ENCODE data around the gene PIK3CD.

Gene PIK3CD

GRCh38 chr1:9763914-9764313 lies 112.4 kb downstream of the PIK3CD start:
- Histone ChIP-seq H4K91ac (ENCODE audit: low read depth, low read length) (no peak overlapping the region), H3K9ac (ENCODE audit: low read length) (no peak overlapping the region), H3K36me3 (ENCODE audit: control insufficient read depth in 1 of 2, insufficient read depth in 2 of 2, low read length in 2 of 2) (peaks cover 2 to 3% of the 10 kb centered on the region in 2 experiments), H2AFZ (ENCODE audit: insufficient read depth, low read length, poor library complexity) (no peak overlapping the region), H3K27ac (ENCODE audit: low read depth, low read length) (no peak overlapping the region), H2AK5ac (ENCODE audit: low read length) (no peak overlapping the region), H2BK5ac (ENCODE audit: low read depth, low read length, poor library complexity) (no peak overlapping the region), H3K79me1 (ENCODE audit: low read length) (no peaks in the 10 kb centered on the region), H3K27me3 (ENCODE audit: insufficient read depth, low read length) (no peaks in the 10 kb centered on the region), H3K4me1 (ENCODE audit: control insufficient read depth in 1 of 2, insufficient read depth in 2 of 2, low read length in 2 of 2) (no peaks in the 10 kb centered on the region), H2BK12ac (ENCODE audit: low read length) (no peak overlapping the region), H3K23ac (ENCODE audit: low read length) (no peak overlapping the region), H3K9me3 (ENCODE audit: insufficient read depth, low read depth, low read length) (no peaks in the 10 kb centered on the region), H2BK120ac (ENCODE audit: insufficient read depth, low read length, poor library complexity) (no peak overlapping the region), H3K14ac (ENCODE audit: low read length) (no peak overlapping the region), H3K79me2 (ENCODE audit: control insufficient read depth, insufficient read depth, low read length, poor library complexity) (no peaks in the 10 kb centered on the region), H3K4me3 (ENCODE audit: low read depth, low read length) (no peak overlapping the region), H3K4ac (ENCODE audit: low read depth, low read length) (no peak overlapping the region), H4K12ac (ENCODE audit: low read depth, low read length) (no peak overlapping the region), H4K8ac (ENCODE audit: low read depth, low read length) (no peak overlapping the region), H3K4me2 (ENCODE audit: low read length) (no peak overlapping the region), H3K18ac (ENCODE audit: low read length) (no peak overlapping the region)
- no peak for DNase-seq
- no CpG with 5 or more reads among the region's 2 CpGs for WGBS (ENCODE audit: extremely low coverage, insufficient coverage, insufficient read length)

GRCh38 chr1:9764550-9764949 lies 113.0 kb downstream of the PIK3CD start:
- Histone ChIP-seq H3K36me3 (ENCODE audit: control insufficient read depth in 1 of 2, insufficient read depth in 2 of 2, low read length in 2 of 2) (peaks cover 2 to 3% of the 10 kb centered on the region in 2 experiments), H3K27me3 (ENCODE audit: insufficient read depth, low read length) (no peaks in the 10 kb centered on the region), H3K4me2 (ENCODE audit: low read length) (no peak overlapping the region), H3K18ac (ENCODE audit: low read length) (no peak overlapping the region), H3K9me3 (ENCODE audit: insufficient read depth, low read depth, low read length) (no peaks in the 10 kb centered on the region), H3K79me1 (ENCODE audit: low read length) (no peaks in the 10 kb centered on the region), H2BK5ac (ENCODE audit: low read depth, low read length, poor library complexity) (no peak overlapping the region), H2BK12ac (ENCODE audit: low read length) (no peak overlapping the region), H2AK5ac (ENCODE audit: low read length) (no peak overlapping the region), H4K91ac (ENCODE audit: low read depth, low read length) (no peak overlapping the region), H3K4me1 (ENCODE audit: control insufficient read depth in 1 of 2, insufficient read depth in 2 of 2, low read length in 2 of 2) (no peaks in the 10 kb centered on the region), H3K27ac (ENCODE audit: low read depth, low read length) (no peak overlapping the region), H2BK120ac (ENCODE audit: insufficient read depth, low read length, poor library complexity) (no peak overlapping the region), H3K23ac (ENCODE audit: low read length) (no peak overlapping the region), H3K4ac (ENCODE audit: low read depth, low read length) (no peak overlapping the region), H4K8ac (ENCODE audit: low read depth, low read length) (no peak overlapping the region), H3K4me3 (ENCODE audit: low read depth, low read length) (no peak overlapping the region), H3K9ac (ENCODE audit: low read length) (no peak overlapping the region), H3K14ac (ENCODE audit: low read length) (no peak overlapping the region), H2AFZ (ENCODE audit: insufficient read depth, low read length, poor library complexity) (no peak overlapping the region), H3K79me2 (ENCODE audit: control insufficient read depth, insufficient read depth, low read length, poor library complexity) (no peaks in the 10 kb centered on the region), H4K12ac (ENCODE audit: low read depth, low read length) (no peak overlapping the region)
- DNase-seq, result no peak
- no CpG with 5 or more reads among the region's 3 CpGs for WGBS (ENCODE audit: extremely low coverage, insufficient coverage, insufficient read length)

GRCh38 chr1:9766759-9767442 lies 115.4 kb downstream of the PIK3CD start:
- Histone ChIP-seq H4K8ac (ENCODE audit: low read depth, low read length) (no peak overlapping the region), H3K9ac (ENCODE audit: low read length) (no peak overlapping the region), H3K79me1 (ENCODE audit: low read length) (no peaks in the 10 kb centered on the region), H3K14ac (ENCODE audit: low read length) (no peak overlapping the region), H3K23ac (ENCODE audit: low read length) (no peak overlapping the region), H3K4me3 (ENCODE audit: low read depth, low read length) (no peak overlapping the region), H2BK120ac (ENCODE audit: insufficient read depth, low read length, poor library complexity) (no peak overlapping the region), H2BK5ac (ENCODE audit: low read depth, low read length, poor library complexity) (no peak overlapping the region), H3K4me1 (ENCODE audit: control insufficient read depth in 1 of 2, insufficient read depth in 2 of 2, low read length in 2 of 2) (no peaks in the 10 kb centered on the region), H4K91ac (ENCODE audit: low read depth, low read length) (no peak overlapping the region), H3K9me3 (ENCODE audit: insufficient read depth, low read depth, low read length) (no peaks in the 10 kb centered on the region), H2AFZ (ENCODE audit: insufficient read depth, low read length, poor library complexity) (no peak overlapping the region), H3K79me2 (ENCODE audit: control insufficient read depth, insufficient read depth, low read length, poor library complexity) (no peaks in the 10 kb centered on the region), H3K4ac (ENCODE audit: low read depth, low read length) (no peak overlapping the region), H2BK12ac (ENCODE audit: low read length) (no peak overlapping the region), H2AK5ac (ENCODE audit: low read length) (no peak overlapping the region), H3K27ac (ENCODE audit: low read depth, low read length) (no peak overlapping the region), H3K18ac (ENCODE audit: low read length) (no peak overlapping the region), H3K27me3 (ENCODE audit: insufficient read depth, low read length) (no peaks in the 10 kb centered on the region), H3K36me3 (ENCODE audit: control insufficient read depth in 1 of 2, insufficient read depth in 2 of 2, low read length in 2 of 2) (peaks cover under 1 to 3% of the 10 kb centered on the region in 2 experiments), H3K4me2 (ENCODE audit: low read length) (no peak overlapping the region), H4K12ac (ENCODE audit: low read depth, low read length) (no peak overlapping the region)
- no CpG with 5 or more reads among the region's 15 CpGs for WGBS (ENCODE audit: extremely low coverage, insufficient coverage, insufficient read length)
- DNase-seq, result peak; percentile 99

GRCh38 chr1:9767964-9768668 lies 116.6 kb downstream of the PIK3CD start:
- peaks cover 2 to 7% of the 10 kb centered on the region in 2 experiments for H3K36me3 ChIP-seq (ENCODE audit: control insufficient read depth in 1 of 2, insufficient read depth in 2 of 2, low read length in 2 of 2)
- no peak overlapping the region for H3K23ac ChIP-seq (ENCODE audit: low read length)
- H2BK12ac ChIP-seq (ENCODE audit: low read length), result no peak overlapping the region
- H3K18ac ChIP-seq (ENCODE audit: low read length), result no peak overlapping the region
- H4K8ac ChIP-seq (ENCODE audit: low read depth, low read length), result no peak overlapping the region
- H3K9me3 ChIP-seq (ENCODE audit: insufficient read depth, low read depth, low read length), result no peaks in the 10 kb centered on the region
- H4K12ac ChIP-seq (ENCODE audit: low read depth, low read length), result no peak overlapping the region
- DNase-seq, result peak in 1 of 2 donors; percentile 37
- H3K79me1 ChIP-seq (ENCODE audit: low read length), result no peaks in the 10 kb centered on the region
- no peak overlapping the region for H3K4me2 ChIP-seq (ENCODE audit: low read length)
- no peak overlapping the region for H3K4me3 ChIP-seq (ENCODE audit: low read depth, low read length)
- no peak overlapping the region for H2AFZ ChIP-seq (ENCODE audit: insufficient read depth, low read length, poor library complexity)
- no peaks in the 10 kb centered on the region for H3K79me2 ChIP-seq (ENCODE audit: control insufficient read depth, insufficient read depth, low read length, poor library complexity)
- no peak overlapping the region for H3K4ac ChIP-seq (ENCODE audit: low read depth, low read length)
- H2BK120ac ChIP-seq (ENCODE audit: insufficient read depth, low read length, poor library complexity), result no peak overlapping the region
- H2AK5ac ChIP-seq (ENCODE audit: low read length), result no peak overlapping the region
- H4K91ac ChIP-seq (ENCODE audit: low read depth, low read length), result no peak overlapping the region
- no CpG with 5 or more reads among the region's 24 CpGs for WGBS (ENCODE audit: extremely low coverage, insufficient coverage, insufficient read length)
- no peak overlapping the region for H3K14ac ChIP-seq (ENCODE audit: low read length)
- H3K4me1 ChIP-seq (ENCODE audit: control insufficient read depth in 1 of 2, insufficient read depth in 2 of 2, low read length in 2 of 2), result no peaks in the 10 kb centered on the region
- H3K27me3 ChIP-seq (ENCODE audit: insufficient read depth, low read length), result no peaks in the 10 kb centered on the region
- H2BK5ac ChIP-seq (ENCODE audit: low read depth, low read length, poor library complexity), result no peak overlapping the region
- no peak overlapping the region for H3K27ac ChIP-seq (ENCODE audit: low read depth, low read length)
- no peak overlapping the region for H3K9ac ChIP-seq (ENCODE audit: low read length)
